Osteocyte (in vitro differentiated cells): ENCODE data around the gene PCSK6. TPM values are rescaled to one million over a fixed set of nuclear protein-coding genes. Genes with fewer than 3 reads are reported as not detected.

ENCODE experiments used
- DNase-seq: peaks from one replicate; pipeline ENCODE4 v3.0.0; 2021; ENCODE audit warnings: mixed read lengths; ENCODE audit not compliant: unreplicated experiment; ENCODE audit errors: extremely low spot score
- H3K27ac Mint-ChIP-seq: one replicate; pipeline ENCODE4 v1.8.0; 2021; ENCODE audit warnings: mild to moderate bottlenecking, mixed read lengths; ENCODE audit not compliant: unreplicated experiment
- H3K27me3 Mint-ChIP-seq: one replicate; pipeline ENCODE4 v1.8.0; 2021; ENCODE audit warnings: mixed read lengths; ENCODE audit not compliant: unreplicated experiment
- H3K36me3 Mint-ChIP-seq: one replicate; pipeline ENCODE4 v1.8.0; 2021; ENCODE audit warnings: mixed read lengths; ENCODE audit not compliant: unreplicated experiment
- H3K4me1 Mint-ChIP-seq: one replicate; pipeline ENCODE4 v1.8.0; 2021; ENCODE audit warnings: mixed read lengths; ENCODE audit not compliant: unreplicated experiment
- H3K4me3 Mint-ChIP-seq: one replicate; pipeline ENCODE4 v1.8.0; 2021; ENCODE audit warnings: mild to moderate bottlenecking, moderate library complexity, mixed read lengths; ENCODE audit not compliant: unreplicated experiment
- H3K9me3 Mint-ChIP-seq: one replicate; pipeline ENCODE4 v1.8.0; 2021; ENCODE audit warnings: mixed read lengths; ENCODE audit not compliant: unreplicated experiment
- total RNA-seq: library from RNA; stranded (reverse); gene quantifications from 2 replicates; pipeline ENCODE4 v1.2.1, GENCODE V29; 2021
- TF ChIP-seq, protein P1 (sequence below): fragments of 200-600 bp; sonication (generic); IDR thresholded peaks from 2 replicates; pipeline ENCODE4 v1.5.0; 2021; ENCODE audit warnings: antibody characterized with exemption, mild to moderate bottlenecking, moderate library complexity

Gene PCSK6
- total RNA-seq, 1 donor from 2014 or later: 0.43 TPM

DNA sequence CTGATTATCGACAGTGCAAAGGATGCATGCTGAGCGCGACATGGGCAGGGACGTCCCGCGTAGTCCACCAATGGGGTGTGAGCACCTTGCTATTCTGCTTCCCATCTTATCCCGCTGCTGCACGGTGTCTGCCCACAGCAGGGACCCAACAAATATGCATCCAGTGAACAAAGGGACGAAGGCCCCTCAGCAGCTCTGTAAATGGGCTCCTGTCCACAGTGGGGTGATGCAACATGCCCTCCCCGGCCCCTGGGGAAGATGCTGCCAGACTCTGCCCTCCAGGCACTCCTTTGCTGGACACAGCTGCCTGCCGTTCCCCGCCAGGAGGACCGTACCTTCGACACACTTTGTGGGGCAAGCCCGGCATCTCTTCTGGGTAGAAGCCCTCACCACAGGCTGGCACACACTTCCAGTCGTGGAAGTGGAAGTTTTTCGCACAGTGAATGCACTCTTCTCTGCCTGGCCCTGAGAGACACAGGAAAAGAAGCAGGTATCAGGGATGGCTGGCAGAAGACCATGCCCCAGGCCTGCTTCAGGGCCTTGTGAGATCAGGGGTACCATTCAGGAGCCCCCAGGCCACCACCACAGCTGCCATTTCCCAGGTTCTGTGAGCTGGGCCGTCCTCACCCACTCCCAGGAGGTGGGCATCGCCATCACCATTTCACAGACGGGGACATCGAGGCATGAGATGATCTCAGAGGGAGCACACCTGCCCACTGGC, 176.3 kb downstream of the PCSK6 start:
- Mint-ChIP-seq H3K4me3 (no peak overlapping the region), H3K4me1 (no peaks in the 10 kb centered on the region), H3K27me3 (peaks cover 5% of the 10 kb centered on the region), H3K36me3 (no peaks in the 10 kb centered on the region), H3K27ac (no peak overlapping the region), H3K9me3 (no peaks in the 10 kb centered on the region)
- TF ChIP-seq, protein P1, sequence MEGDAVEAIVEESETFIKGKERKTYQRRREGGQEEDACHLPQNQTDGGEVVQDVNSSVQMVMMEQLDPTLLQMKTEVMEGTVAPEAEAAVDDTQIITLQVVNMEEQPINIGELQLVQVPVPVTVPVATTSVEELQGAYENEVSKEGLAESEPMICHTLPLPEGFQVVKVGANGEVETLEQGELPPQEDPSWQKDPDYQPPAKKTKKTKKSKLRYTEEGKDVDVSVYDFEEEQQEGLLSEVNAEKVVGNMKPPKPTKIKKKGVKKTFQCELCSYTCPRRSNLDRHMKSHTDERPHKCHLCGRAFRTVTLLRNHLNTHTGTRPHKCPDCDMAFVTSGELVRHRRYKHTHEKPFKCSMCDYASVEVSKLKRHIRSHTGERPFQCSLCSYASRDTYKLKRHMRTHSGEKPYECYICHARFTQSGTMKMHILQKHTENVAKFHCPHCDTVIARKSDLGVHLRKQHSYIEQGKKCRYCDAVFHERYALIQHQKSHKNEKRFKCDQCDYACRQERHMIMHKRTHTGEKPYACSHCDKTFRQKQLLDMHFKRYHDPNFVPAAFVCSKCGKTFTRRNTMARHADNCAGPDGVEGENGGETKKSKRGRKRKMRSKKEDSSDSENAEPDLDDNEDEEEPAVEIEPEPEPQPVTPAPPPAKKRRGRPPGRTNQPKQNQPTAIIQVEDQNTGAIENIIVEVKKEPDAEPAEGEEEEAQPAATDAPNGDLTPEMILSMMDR: no peak
- DNase-seq: no peak

DNA sequence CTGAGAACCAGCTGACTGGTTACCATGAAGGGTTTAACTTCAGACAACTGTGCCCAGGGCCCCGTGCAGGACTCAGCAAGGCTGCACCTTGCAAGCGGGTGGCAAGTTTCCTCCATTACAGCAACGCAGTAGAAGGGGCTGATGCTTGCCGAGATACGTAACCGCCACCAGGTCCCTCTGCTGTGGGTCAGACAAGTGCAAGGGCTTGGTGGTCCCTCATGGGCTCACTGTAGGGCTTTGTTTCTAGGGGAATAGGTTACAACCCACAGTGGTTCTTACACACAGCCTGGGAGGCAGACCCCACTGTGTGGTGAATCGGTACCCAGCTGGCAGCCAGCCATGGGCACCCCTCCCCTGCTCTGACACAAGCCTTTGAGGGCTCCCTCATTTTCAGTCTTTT, 179.0 kb downstream of the PCSK6 start:
- Mint-ChIP-seq H3K9me3 (no peaks in the 10 kb centered on the region), H3K4me1 (no peaks in the 10 kb centered on the region), H3K27me3 (peaks cover under 1% of the 10 kb centered on the region), H3K27ac (no peak overlapping the region), H3K36me3 (no peaks in the 10 kb centered on the region), H3K4me3 (no peak overlapping the region)
- DNase-seq: no peak
- TF ChIP-seq, protein P1: no peak

DNA sequence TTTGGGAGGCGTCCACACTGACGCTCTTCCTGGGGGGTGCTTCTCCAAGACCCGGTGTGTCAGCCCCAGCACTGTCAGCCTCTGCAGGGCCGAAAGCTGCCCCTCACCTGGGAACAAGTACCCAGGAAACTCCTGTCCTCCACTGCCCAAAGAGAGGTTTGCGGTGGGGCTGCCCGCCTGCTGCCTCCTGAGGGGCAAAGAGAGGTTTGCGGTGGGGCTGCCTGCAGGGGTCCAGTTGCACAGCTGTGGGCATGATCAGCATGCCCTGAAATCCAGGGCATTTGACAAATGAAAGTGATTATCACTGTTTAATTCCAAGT, 179.4 kb downstream of the PCSK6 start:
- Mint-ChIP-seq H3K4me3 (no peak overlapping the region), H3K36me3 (no peaks in the 10 kb centered on the region), H3K27ac (no peak overlapping the region), H3K9me3 (no peaks in the 10 kb centered on the region), H3K4me1 (no peaks in the 10 kb centered on the region), H3K27me3 (no peaks in the 10 kb centered on the region)
- DNase-seq: no peak
- TF ChIP-seq, protein P1: no peak

DNA sequence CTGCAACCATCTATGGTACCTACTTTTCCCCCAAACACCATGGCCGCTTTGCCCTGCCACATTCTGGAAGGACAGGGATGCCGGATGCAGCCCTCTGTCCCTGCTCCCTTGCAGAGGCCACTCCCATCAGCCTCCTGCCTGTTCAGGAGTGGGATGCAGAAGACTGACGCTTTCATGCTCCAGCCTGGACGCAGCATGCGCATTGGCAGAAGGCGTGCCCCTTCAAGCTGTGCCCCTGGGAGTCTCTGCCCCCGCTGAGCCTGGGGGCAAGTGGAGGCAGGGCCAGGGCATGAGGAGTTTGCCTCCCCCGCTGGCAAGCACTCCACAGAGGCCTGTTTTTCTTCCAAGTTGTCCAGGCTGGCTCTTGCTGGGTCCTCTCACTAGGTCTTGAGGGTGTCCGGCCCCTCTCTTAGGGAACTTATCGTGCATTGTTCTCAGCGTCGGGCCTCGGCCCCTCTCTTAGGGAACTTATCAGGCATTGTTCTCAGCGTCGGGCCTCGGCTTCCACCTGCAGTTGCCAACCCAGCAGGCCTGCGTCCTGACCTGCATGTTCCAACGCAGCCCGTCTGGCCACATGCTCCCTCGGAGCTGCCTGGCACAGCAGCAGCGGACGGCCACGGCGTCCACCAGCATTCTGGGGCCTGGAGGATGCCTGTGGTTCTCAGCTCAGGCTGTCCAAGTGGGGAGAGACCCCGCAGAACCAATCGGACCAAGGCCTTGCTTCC, 179.9 kb downstream of the PCSK6 start:
- Mint-ChIP-seq H3K9me3 (no peaks in the 10 kb centered on the region), H3K27me3 (no peaks in the 10 kb centered on the region), H3K4me1 (no peaks in the 10 kb centered on the region), H3K27ac (no peak overlapping the region), H3K4me3 (no peak overlapping the region), H3K36me3 (no peaks in the 10 kb centered on the region)
- no peak for DNase-seq
- TF ChIP-seq, protein P1: no peak

DNA sequence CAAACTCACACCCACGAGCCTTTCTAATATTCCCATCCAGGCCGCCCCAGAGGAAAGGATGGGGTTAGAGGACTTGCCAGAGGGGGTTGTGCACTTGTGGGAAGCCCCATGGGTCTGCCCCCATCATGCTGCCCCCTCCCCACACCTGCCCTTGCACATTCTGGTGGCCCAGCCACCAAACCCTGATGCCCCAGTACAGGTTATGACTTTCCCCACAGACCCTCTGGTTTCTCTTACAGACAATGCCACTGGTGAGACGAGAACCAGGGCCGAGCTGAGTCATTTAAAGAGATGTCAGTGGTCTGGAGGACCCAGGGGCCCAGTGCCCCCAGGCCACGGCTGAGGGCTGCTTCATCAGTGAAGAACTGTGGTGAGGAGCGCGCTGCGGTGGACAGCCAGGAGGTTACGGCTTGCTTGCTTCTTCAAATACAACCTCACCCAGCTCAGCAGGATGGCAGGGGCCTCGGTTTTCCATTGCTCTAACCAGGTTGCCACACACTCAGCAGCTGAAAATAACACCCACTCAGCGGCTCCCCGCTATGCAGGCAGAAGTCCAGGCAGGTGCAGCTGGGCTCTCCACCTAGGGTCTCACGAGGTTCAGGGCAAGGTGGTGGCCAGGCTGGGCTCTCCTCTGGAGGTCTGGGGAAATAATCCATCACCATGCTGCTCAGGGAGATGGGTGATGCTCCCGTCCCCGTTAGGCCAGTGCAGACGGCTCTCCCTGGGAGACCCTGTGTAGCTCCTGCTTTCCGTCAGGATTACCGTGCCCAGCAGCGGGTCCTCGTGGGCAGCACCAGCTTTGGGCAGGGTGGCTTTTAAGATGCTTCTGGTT, 180.7 kb downstream of the PCSK6 start:
- no peak overlapping the region for H3K27ac Mint-ChIP-seq
- H3K36me3 Mint-ChIP-seq: no peaks in the 10 kb centered on the region
- no peaks in the 10 kb centered on the region for H3K4me1 Mint-ChIP-seq
- no peak for DNase-seq
- no peaks in the 10 kb centered on the region for H3K27me3 Mint-ChIP-seq
- no peak overlapping the region for H3K4me3 Mint-ChIP-seq
- TF ChIP-seq, protein P1: no peak
- H3K9me3 Mint-ChIP-seq: no peaks in the 10 kb centered on the region
